Type B pancreatic cell (in vitro differentiated cells): ENCODE measurements around the gene THSD4. TPM values are rescaled to one million over a fixed set of nuclear protein-coding genes. Genes with fewer than 3 reads are reported as not detected.

Experiments used
- DNase-seq: peaks from one replicate; pipeline ENCODE4 v3.0.0; 2021; ENCODE audit warnings: mixed read lengths; ENCODE audit not compliant: unreplicated experiment; ENCODE audit errors: extremely low spot score
- H3K27ac Mint-ChIP-seq: 2 replicates; pipeline ENCODE4 v1.8.0; 2021; ENCODE audit warnings: mild to moderate bottlenecking, mixed read lengths
- H3K27me3 Mint-ChIP-seq: 2 replicates; pipeline ENCODE4 v1.8.0; 2021; ENCODE audit warnings: mixed read lengths
- H3K36me3 Mint-ChIP-seq: 2 replicates; pipeline ENCODE4 v1.8.0; 2021; ENCODE audit warnings: mixed read lengths
- H3K4me1 Mint-ChIP-seq: one replicate; pipeline ENCODE4 v1.8.0; 2021; ENCODE audit warnings: mixed read lengths; ENCODE audit not compliant: unreplicated experiment
- H3K4me3 Mint-ChIP-seq: 2 replicates; pipeline ENCODE4 v1.8.0; 2021; ENCODE audit warnings: mild to moderate bottlenecking, mixed read lengths
- H3K9me3 Mint-ChIP-seq: 2 replicates; pipeline ENCODE4 v1.8.0; 2021; ENCODE audit warnings: mixed read lengths
- total RNA-seq: library from RNA; stranded (reverse); gene quantifications from 2 replicates; pipeline ENCODE4 v1.2.1, GENCODE V29; 2021; ENCODE audit warnings: low replicate concordance
- TF ChIP-seq, protein P1 (sequence below): fragments of 200-600 bp; sonication (generic); conservative IDR thresholded peaks from 2 replicates; pipeline ENCODE4 v1.5.0; 2021; ENCODE audit warnings: antibody characterized with exemption, mild to moderate bottlenecking

The THSD4 gene
- total RNA-seq, 1 donor from 2014 or later: 43.3 TPM

DNA sequence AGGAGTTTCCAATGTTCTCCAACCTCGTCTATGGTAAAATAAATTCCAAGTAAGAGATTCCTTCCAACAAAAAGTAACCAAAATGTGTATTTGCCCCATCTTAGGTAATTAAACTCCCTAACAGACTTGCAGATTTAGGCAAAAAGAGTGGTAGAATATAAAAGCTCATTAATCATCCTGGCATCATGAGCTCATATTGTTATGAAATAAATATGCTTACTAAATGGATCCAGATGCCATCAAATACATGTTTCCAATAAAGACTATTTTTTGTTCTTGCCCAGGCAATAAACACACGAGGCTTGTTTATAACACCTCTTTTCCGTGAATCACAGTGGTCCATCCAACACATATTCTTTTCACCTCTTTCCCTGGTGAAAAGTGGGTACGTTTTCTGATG is 189.4 kb downstream of the THSD4 start:
- H3K27ac Mint-ChIP-seq: no peak overlapping the region
- H3K36me3 Mint-ChIP-seq: no peaks in the 10 kb centered on the region
- H3K27me3 Mint-ChIP-seq: no peaks in the 10 kb centered on the region
- DNase-seq: no peak
- H3K9me3 Mint-ChIP-seq: no peaks in the 10 kb centered on the region
- no peak overlapping the region for H3K4me3 Mint-ChIP-seq
- H3K4me1 Mint-ChIP-seq: peaks cover 18% of the 10 kb centered on the region
- TF ChIP-seq, protein P1, sequence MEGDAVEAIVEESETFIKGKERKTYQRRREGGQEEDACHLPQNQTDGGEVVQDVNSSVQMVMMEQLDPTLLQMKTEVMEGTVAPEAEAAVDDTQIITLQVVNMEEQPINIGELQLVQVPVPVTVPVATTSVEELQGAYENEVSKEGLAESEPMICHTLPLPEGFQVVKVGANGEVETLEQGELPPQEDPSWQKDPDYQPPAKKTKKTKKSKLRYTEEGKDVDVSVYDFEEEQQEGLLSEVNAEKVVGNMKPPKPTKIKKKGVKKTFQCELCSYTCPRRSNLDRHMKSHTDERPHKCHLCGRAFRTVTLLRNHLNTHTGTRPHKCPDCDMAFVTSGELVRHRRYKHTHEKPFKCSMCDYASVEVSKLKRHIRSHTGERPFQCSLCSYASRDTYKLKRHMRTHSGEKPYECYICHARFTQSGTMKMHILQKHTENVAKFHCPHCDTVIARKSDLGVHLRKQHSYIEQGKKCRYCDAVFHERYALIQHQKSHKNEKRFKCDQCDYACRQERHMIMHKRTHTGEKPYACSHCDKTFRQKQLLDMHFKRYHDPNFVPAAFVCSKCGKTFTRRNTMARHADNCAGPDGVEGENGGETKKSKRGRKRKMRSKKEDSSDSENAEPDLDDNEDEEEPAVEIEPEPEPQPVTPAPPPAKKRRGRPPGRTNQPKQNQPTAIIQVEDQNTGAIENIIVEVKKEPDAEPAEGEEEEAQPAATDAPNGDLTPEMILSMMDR: no peak

DNA sequence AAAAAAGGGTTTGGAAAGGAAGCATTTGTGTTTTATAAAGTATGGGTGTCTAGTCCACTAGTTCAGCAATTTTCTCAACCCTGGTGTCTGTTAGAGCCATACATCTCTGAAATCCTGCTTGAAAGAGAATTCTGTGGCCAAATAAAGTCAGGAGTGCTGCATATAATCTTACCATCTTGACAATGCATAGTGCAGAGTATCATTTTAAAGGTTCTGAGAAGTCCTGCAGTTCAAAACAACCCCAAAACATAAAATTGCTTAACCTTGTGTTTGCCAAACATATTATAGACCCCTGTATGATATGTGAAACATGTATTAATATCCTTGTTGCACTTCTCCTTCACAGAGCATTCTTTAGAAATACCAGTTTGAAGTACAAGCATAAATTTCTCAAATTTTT is 191.3 kb downstream of the THSD4 start:
- H3K27ac Mint-ChIP-seq: no peak overlapping the region
- no peaks in the 10 kb centered on the region for H3K36me3 Mint-ChIP-seq
- no peaks in the 10 kb centered on the region for H3K27me3 Mint-ChIP-seq
- no peak overlapping the region for H3K4me3 Mint-ChIP-seq
- DNase-seq: no peak
- peaks cover 18% of the 10 kb centered on the region for H3K4me1 Mint-ChIP-seq
- TF ChIP-seq, protein P1: no peak
- no peaks in the 10 kb centered on the region for H3K9me3 Mint-ChIP-seq

DNA sequence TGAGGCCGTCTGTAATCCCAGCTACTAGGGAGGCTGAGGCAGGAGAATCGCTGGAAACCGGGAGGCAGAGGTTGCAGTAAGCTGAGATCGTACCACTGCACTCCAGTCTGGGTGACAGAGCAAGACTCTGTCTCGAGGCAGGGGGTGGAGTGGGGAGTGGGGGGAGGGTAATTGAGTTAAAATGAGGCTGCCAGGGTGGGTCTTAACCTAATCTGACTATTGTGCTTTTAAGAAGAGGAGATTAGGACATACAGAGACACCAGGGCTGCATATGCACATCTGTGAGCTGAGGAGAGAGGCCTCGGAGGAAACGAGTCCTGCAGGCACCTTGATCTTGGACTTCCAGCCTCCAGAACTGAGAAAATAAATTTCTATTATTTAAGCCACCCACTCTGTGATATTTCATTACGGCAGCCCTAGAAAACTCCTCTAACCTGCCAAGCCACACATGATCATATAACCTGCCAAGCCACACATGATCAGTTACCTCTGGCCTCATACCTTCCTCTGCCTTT is 197.0 kb downstream of the THSD4 start:
- TF ChIP-seq, protein P1: no peak
- Mint-ChIP-seq H3K9me3 (no peaks in the 10 kb centered on the region), H3K4me3 (no peak overlapping the region), H3K27me3 (no peaks in the 10 kb centered on the region), H3K4me1 (peaks cover 6% of the 10 kb centered on the region), H3K36me3 (peaks cover 6% of the 10 kb centered on the region), H3K27ac (no peak overlapping the region)
- DNase-seq: no peak

DNA sequence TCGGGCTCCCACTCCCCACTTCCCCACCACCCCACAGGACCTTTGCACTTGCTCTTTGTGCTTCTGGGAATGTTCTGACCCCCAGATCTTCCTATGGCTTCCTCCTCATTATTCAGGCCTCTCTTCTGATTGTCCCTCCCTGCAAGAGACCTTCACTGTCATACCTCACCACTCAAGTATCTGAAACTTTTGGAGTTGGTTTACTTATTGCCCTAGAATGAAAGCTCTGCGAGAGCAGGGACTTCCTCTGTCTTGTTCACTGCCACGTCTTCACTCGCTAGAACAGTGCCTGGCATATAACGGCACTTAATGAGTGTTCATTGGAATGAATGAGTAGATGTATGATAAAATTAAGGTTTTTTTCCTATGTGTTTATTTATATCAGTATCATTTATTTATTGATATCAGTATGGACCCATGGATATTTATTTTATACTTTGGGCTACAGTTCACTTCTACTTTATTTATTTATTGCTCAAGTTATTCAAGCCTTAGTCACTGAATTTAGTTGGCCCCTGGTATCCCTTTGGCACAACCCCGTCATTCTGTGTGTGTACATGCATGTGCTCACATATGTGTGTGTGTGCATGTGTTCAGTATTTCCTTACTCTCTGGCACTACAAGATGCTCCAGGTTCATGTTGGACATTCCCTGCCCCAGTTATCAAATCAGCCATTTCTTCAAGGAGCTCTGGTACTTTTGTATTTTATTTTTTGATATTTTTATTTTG is 197.6 kb downstream of the THSD4 start:
- H3K9me3 Mint-ChIP-seq: peaks cover under 1% of the 10 kb centered on the region
- peaks cover 6% of the 10 kb centered on the region for H3K36me3 Mint-ChIP-seq
- no peak overlapping the region for H3K4me3 Mint-ChIP-seq
- no peaks in the 10 kb centered on the region for H3K27me3 Mint-ChIP-seq
- peaks cover 6% of the 10 kb centered on the region for H3K4me1 Mint-ChIP-seq
- no peak for DNase-seq
- TF ChIP-seq, protein P1: no peak
- no peak overlapping the region for H3K27ac Mint-ChIP-seq

DNA sequence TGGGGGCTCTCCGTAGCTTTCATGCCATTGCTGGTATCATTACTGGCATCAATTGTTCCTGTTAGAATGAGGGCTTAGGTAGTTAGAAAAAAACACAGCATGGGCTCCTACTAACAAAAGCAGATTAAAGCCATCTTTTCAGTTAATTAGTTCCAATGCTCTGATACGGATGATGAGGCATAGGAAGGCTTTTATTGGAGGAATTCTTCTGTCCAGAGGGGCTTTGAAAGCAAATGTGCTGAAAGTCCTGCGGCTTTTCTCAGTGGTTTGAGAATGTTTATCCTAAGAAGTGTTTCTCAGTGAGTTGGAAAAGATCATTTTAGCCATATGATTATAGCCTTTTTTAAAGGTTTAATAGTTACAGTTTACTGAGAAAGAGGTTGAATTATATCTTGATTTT is 198.5 kb downstream of the THSD4 start:
- no peaks in the 10 kb centered on the region for H3K27me3 Mint-ChIP-seq
- TF ChIP-seq, protein P1: no peak
- peaks cover 4% of the 10 kb centered on the region for H3K9me3 Mint-ChIP-seq
- peaks cover 6% of the 10 kb centered on the region for H3K4me1 Mint-ChIP-seq
- DNase-seq: no peak
- H3K36me3 Mint-ChIP-seq: peaks cover 6% of the 10 kb centered on the region
- H3K27ac Mint-ChIP-seq: no peak overlapping the region
- no peak overlapping the region for H3K4me3 Mint-ChIP-seq
